IMR-90 (cell line): ENCODE data around the gene LRP1B. TPM values are rescaled to one million over a fixed set of nuclear protein-coding genes. Genes with fewer than 3 reads are reported as not detected.

Experiments
- ATAC-seq: fragments of 200-7000 bp; cut with Tn5 transposase; 2 replicates; pipeline ENCODE4 v1.9.1; 2020; ENCODE audit warnings: low read depth, mild to moderate bottlenecking, moderate library complexity
- BruUV-seq: library from RNA; stranded (reverse); fragments of 400-500 nt; replicated peaks from 2 replicates; lab custom pipeline; 2021; lab: Mats Ljungman, UMichigan
- CTCF ChIA-PET: fragments of 300-600 bp; formaldehyde crosslinking; extraction: SDS; loops from one replicate; lab custom pipeline; 2021; ENCODE audit warnings: antibody characterized with exemption; lab: Yijun Ruan, JAX
- POLR2A ChIA-PET: fragments of 300-600 bp; sonication (Branson Sonifier 250); formaldehyde crosslinking; loops from one replicate; lab custom pipeline; 2022; ENCODE audit warnings: antibody characterized with exemption; ENCODE audit not compliant: unreplicated experiment; lab: Charles Lee
- DNase-seq: peaks from one replicate; pipeline ENCODE4 v3.0.0; 2013
- H2AFZ ChIP-seq: replicated peaks from 2 replicates; pipeline ENCODE3; 2013; ENCODE audit warnings: low read length, mild to moderate bottlenecking; ENCODE audit not compliant: poor library complexity
- H2AK5ac ChIP-seq: 2 replicates; pipeline ENCODE4 v1.6.1; 2013; ENCODE audit warnings: low read depth, low read length, inconsistent platforms
- H2AK9ac ChIP-seq: replicated peaks from 2 replicates; pipeline ENCODE3; 2013; ENCODE audit warnings: mild to moderate bottlenecking, low read depth, low read length, moderate library complexity; ENCODE audit not compliant: poor library complexity
- H2BK120ac ChIP-seq: 2 replicates; pipeline ENCODE4 v1.6.1; 2013; ENCODE audit warnings: low read depth, low read length, inconsistent platforms
- H2BK15ac ChIP-seq: 3 replicates; pipeline ENCODE4 v1.6.1; 2013; ENCODE audit warnings: low read depth, low read length, inconsistent platforms
- H2BK20ac ChIP-seq: 2 replicates; pipeline ENCODE4 v1.6.1; 2013; ENCODE audit warnings: low read depth, mild to moderate bottlenecking, inconsistent platforms, low read length, moderate library complexity
- H2BK5ac ChIP-seq: 2 replicates; pipeline ENCODE4 v1.6.1; 2013; ENCODE audit warnings: mild to moderate bottlenecking, low read depth, low read length, inconsistent platforms; ENCODE audit not compliant: poor library complexity, severe bottlenecking
- H3K14ac ChIP-seq: replicated peaks from 2 replicates; pipeline ENCODE4 v1.6.1; 2013; ENCODE audit warnings: low read depth, low read length, inconsistent platforms
- H3K18ac ChIP-seq: 2 replicates; pipeline ENCODE4 v1.6.1; 2013; ENCODE audit warnings: low read depth, low read length, control low read depth
- H3K23ac ChIP-seq: 2 replicates; pipeline ENCODE4 v1.6.1; 2013; ENCODE audit warnings: low read depth, low read length, inconsistent platforms
- H3K27ac ChIP-seq: 2 replicates; pipeline ENCODE4 v1.5.1; 2013; ENCODE audit warnings: mild to moderate bottlenecking, control low read depth, low read length; ENCODE audit not compliant: insufficient read depth
- H3K27me3 ChIP-seq: 2 replicates; pipeline ENCODE4 v1.6.1; 2013; ENCODE audit warnings: low read length; ENCODE audit not compliant: control insufficient read depth, insufficient read depth
- H3K36me3 ChIP-seq: 2 replicates; pipeline ENCODE4 v1.6.1; 2013; ENCODE audit warnings: low read length, mixed read lengths; ENCODE audit not compliant: control insufficient read depth, insufficient read depth
- H3K4ac ChIP-seq: 2 replicates; pipeline ENCODE4 v1.6.1; 2013; ENCODE audit warnings: low read depth, low read length, inconsistent platforms
- H3K4me1 ChIP-seq: 2 replicates; pipeline ENCODE4 v1.6.1; 2013; ENCODE audit warnings: low read length, mixed read lengths; ENCODE audit not compliant: control insufficient read depth, insufficient read depth
- H3K4me2 ChIP-seq: 2 replicates; pipeline ENCODE4 v1.6.1; 2013; ENCODE audit warnings: low read depth, mild to moderate bottlenecking, control low read depth, low read length, moderate library complexity
- H3K4me3 ChIP-seq: 2 replicates; pipeline ENCODE4 v1.5.1; 2013; ENCODE audit warnings: low read depth, mild to moderate bottlenecking, control low read depth, low read length, moderate library complexity; ENCODE audit not compliant: insufficient read depth
- H3K56ac ChIP-seq: 2 replicates; pipeline ENCODE4 v1.6.1; 2013; ENCODE audit warnings: low read length, inconsistent platforms; ENCODE audit not compliant: insufficient read depth; ENCODE audit errors: extremely low read depth
- H3K79me1 ChIP-seq, 2 experiments: 2 replicates each; pipeline ENCODE4 v1.6.1; 2013; ENCODE audit warnings: low read length in 2 of 2, inconsistent platforms in 1 of 2, low read depth in 1 of 2
- H3K9ac ChIP-seq: 2 replicates; pipeline ENCODE4 v1.6.1; 2013; ENCODE audit warnings: low read depth, low read length, control low read depth
- H3K9me1 ChIP-seq: 2 replicates; pipeline ENCODE4 v1.6.1; 2013; ENCODE audit warnings: low read length, inconsistent platforms; ENCODE audit not compliant: insufficient read depth
- H3K9me3 ChIP-seq: 2 replicates; pipeline ENCODE4 v1.6.1; 2013; ENCODE audit warnings: low read length; ENCODE audit not compliant: control insufficient read depth, insufficient read depth
- H4K20me1 ChIP-seq: 2 replicates; pipeline ENCODE4 v1.6.1; 2013; ENCODE audit warnings: low read length, inconsistent platforms; ENCODE audit not compliant: insufficient read depth
- H4K5ac ChIP-seq: 2 replicates; pipeline ENCODE4 v1.6.1; 2013; ENCODE audit warnings: mild to moderate bottlenecking, low read depth, low read length, control low read depth
- H4K8ac ChIP-seq, 2 experiments: 2 replicates each; pipeline ENCODE4 v1.6.1; 2013; ENCODE audit warnings: low read depth in 2 of 2, low read length in 2 of 2, control low read depth in 1 of 2, inconsistent platforms in 1 of 2
- H4K91ac ChIP-seq: 2 replicates; pipeline ENCODE4 v1.6.1; 2013; ENCODE audit warnings: low read depth, low read length, inconsistent platforms; ENCODE audit not compliant: insufficient read depth
- BHLHE40 ChIP-seq: fragments of 150-350 bp; IDR thresholded peaks from 2 replicates; pipeline ENCODE4 v1.6.1; 2016; ENCODE audit warnings: mild to moderate bottlenecking, low read depth, low read length
- CEBPB ChIP-seq: IDR thresholded peaks from 2 replicates; pipeline ENCODE4 v1.6.1; 2012; ENCODE audit warnings: low read depth, low read length, improper control_type of control experiment
- CHD1 ChIP-seq: IDR thresholded peaks from 2 replicates; pipeline ENCODE4 v1.6.1; 2012; ENCODE audit warnings: low read depth, low read length, improper control_type of control experiment
- FOS ChIP-seq: fragments of 150-350 bp; IDR thresholded peaks from 2 replicates; pipeline ENCODE4 v1.6.1; 2016; ENCODE audit warnings: low read depth, low read length
- MAFK ChIP-seq: IDR thresholded peaks from 2 replicates; pipeline ENCODE4 v1.6.1; 2012; ENCODE audit warnings: low read depth, low read length, improper control_type of control experiment
- MAZ ChIP-seq: IDR thresholded peaks from 2 replicates; pipeline ENCODE4 v1.6.1; 2012; ENCODE audit warnings: low read depth, mild to moderate bottlenecking, low read length, improper control_type of control experiment, moderate library complexity, borderline replicate concordance
- MXI1 ChIP-seq: IDR thresholded peaks from 2 replicates; pipeline ENCODE4 v1.6.1; 2012; ENCODE audit warnings: low read depth, mild to moderate bottlenecking, low read length, moderate library complexity, borderline replicate concordance
- NFE2L2 ChIP-seq: fragments of 150-350 bp; IDR thresholded peaks from 2 replicates; pipeline ENCODE4 v1.6.1; 2016; ENCODE audit warnings: low read depth, mild to moderate bottlenecking, low read length
- POLR2A ChIP-seq: IDR thresholded peaks from 2 replicates; pipeline ENCODE4 v1.6.1; 2012; ENCODE audit warnings: mild to moderate bottlenecking, low read depth, low read length
- RAD21 ChIP-seq: IDR thresholded peaks from 2 replicates; pipeline ENCODE4 v1.6.1; 2012; ENCODE audit warnings: low read length, improper control_type of control experiment
- RCOR1 ChIP-seq: IDR thresholded peaks from 2 replicates; pipeline ENCODE4 v1.6.1; 2012; ENCODE audit warnings: mild to moderate bottlenecking, low read length, improper control_type of control experiment; ENCODE audit not compliant: insufficient replicate concordance
- RFX5 ChIP-seq: IDR thresholded peaks from 2 replicates; pipeline ENCODE4 v1.8.0; 2012; ENCODE audit warnings: low read depth, mild to moderate bottlenecking, low read length, moderate library complexity
- SMC3 ChIP-seq: fragments of 150-350 bp; IDR thresholded peaks from 2 replicates; pipeline ENCODE4 v1.6.1; 2016; ENCODE audit warnings: low read depth, mild to moderate bottlenecking, antibody characterized with exemption, low read length, moderate library complexity
- WGBS, 2 experiments: methylation state at CpG; one replicate each; pipeline versions ENCODE4 v1.1.5 to v1.1.7; 2013; ENCODE audit warnings: missing lambda C conversion rate in 2 of 2; ENCODE audit not compliant: insufficient read length in 1 of 2; ENCODE audit errors: extremely low coverage in 2 of 2; 5-methylcytosine and 5-hydroxymethylcytosine counted together
- dilution Hi-C: fragments of 300-500 bp; cut with HindIII; formaldehyde crosslinking; loops from one replicate; pipeline ENCODE4 v1.14.3; 2018; ENCODE audit warnings: low sequenced_read_pairs; ENCODE audit not compliant: unreplicated experiment
- in situ Hi-C: fragments of 300-500 bp; cut with MboI; formaldehyde crosslinking; loops from 3 replicates; pipeline ENCODE4 v1.14.3; 2019; ENCODE audit warnings: low sequenced_read_pairs, inconsistent platforms, mixed read lengths
- intact Hi-C: fragments of 100-400 bp; cut with micrococcal nuclease; formaldehyde crosslinking; loops from 2 replicates; pipeline ENCODE4 v1.10.0; 2022
- polyA plus RNA-seq, 3 experiments: library from polyadenylated mRNA; depleted of rRNA; stranded (reverse); fragments of >200 nt; gene quantifications; 2 replicates each; pipeline ENCODE4 v1.2.3, GENCODE V29; 2012; ENCODE audit warnings: low replicate concordance in 1 of 3
- total RNA-seq: library from RNA; depleted of rRNA; stranded (reverse); fragments of >200 nt; gene quantifications from 2 replicates; pipeline ENCODE4 v1.2.3, GENCODE V29; 2012
- TF ChIP-seq, protein P1 (sequence below): fragments of 150-350 bp; IDR thresholded peaks from 2 replicates; pipeline ENCODE4 v1.6.1; 2017; ENCODE audit warnings: mild to moderate bottlenecking, antibody characterized with exemption, low read length, low read depth
- TF ChIP-seq, protein P2 (sequence below): conservative IDR thresholded peaks from 2 replicates; pipeline ENCODE4 v1.5.1; 2012; ENCODE audit warnings: mild to moderate bottlenecking, low read depth, low read length, improper control_type of control experiment
- TF ChIP-seq, protein P3 (sequence below): fragments of 150-350 bp; IDR thresholded peaks from 2 replicates; pipeline ENCODE4 v1.6.1; 2016; ENCODE audit warnings: low read depth, mild to moderate bottlenecking, low read length, moderate library complexity, borderline replicate concordance

The LRP1B gene
- total and polyA plus RNA-seq, 2 of the 4 experiments (the other 2 are of a cell fraction) = under 0.01 to 0.02 TPM

DNA sequence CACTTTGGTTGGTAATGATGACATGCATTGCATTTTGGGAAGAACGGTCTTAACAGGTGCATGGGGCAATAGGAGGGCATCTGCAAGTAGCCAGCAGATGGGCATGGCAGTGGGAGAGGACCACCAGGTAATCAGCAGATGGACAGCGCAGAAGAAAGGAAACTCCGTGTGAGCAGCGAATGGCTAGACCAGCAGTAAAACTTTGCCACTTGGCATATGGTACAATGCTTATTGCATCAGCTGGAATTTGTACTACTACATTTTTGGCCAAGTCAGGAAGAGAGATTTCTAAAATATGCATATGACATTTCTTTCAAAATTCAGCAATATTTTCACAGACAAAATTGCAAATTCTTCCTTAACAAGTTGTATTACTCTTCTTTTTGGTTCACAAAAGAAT, 768.5 kb downstream of the LRP1B start:
- no peak overlapping the region for H3K4ac ChIP-seq
- H3K79me1 ChIP-seq = no peaks in the 10 kb centered on the region
- H2AK5ac ChIP-seq = no peak overlapping the region
- no peak overlapping the region for H3K18ac ChIP-seq
- TF ChIP-seq RCOR1 (no peak), RAD21 (no peak), SMC3 (no peak), NFE2L2 (no peak), CEBPB (no peak), RFX5 (no peak), CHD1 (no peak), MAZ (no peak), MAFK (no peak), BHLHE40 (no peak), POLR2A (no peak), MXI1 (no peak), FOS (no peak)
- TF ChIP-seq, protein P1, sequence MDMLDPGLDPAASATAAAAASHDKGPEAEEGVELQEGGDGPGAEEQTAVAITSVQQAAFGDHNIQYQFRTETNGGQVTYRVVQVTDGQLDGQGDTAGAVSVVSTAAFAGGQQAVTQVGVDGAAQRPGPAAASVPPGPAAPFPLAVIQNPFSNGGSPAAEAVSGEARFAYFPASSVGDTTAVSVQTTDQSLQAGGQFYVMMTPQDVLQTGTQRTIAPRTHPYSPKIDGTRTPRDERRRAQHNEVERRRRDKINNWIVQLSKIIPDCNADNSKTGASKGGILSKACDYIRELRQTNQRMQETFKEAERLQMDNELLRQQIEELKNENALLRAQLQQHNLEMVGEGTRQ = no peak
- TF ChIP-seq, protein P2, sequence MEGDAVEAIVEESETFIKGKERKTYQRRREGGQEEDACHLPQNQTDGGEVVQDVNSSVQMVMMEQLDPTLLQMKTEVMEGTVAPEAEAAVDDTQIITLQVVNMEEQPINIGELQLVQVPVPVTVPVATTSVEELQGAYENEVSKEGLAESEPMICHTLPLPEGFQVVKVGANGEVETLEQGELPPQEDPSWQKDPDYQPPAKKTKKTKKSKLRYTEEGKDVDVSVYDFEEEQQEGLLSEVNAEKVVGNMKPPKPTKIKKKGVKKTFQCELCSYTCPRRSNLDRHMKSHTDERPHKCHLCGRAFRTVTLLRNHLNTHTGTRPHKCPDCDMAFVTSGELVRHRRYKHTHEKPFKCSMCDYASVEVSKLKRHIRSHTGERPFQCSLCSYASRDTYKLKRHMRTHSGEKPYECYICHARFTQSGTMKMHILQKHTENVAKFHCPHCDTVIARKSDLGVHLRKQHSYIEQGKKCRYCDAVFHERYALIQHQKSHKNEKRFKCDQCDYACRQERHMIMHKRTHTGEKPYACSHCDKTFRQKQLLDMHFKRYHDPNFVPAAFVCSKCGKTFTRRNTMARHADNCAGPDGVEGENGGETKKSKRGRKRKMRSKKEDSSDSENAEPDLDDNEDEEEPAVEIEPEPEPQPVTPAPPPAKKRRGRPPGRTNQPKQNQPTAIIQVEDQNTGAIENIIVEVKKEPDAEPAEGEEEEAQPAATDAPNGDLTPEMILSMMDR = no peak
- TF ChIP-seq, protein P3, sequence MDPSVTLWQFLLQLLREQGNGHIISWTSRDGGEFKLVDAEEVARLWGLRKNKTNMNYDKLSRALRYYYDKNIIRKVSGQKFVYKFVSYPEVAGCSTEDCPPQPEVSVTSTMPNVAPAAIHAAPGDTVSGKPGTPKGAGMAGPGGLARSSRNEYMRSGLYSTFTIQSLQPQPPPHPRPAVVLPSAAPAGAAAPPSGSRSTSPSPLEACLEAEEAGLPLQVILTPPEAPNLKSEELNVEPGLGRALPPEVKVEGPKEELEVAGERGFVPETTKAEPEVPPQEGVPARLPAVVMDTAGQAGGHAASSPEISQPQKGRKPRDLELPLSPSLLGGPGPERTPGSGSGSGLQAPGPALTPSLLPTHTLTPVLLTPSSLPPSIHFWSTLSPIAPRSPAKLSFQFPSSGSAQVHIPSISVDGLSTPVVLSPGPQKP = no peak
- dilution Hi-C loops = no loop called here
- H3K14ac ChIP-seq = no peak overlapping the region
- H4K5ac ChIP-seq = no peak overlapping the region
- H3K9ac ChIP-seq = no peak overlapping the region
- H2BK5ac ChIP-seq = no peak overlapping the region
- no peak overlapping the region for H3K4me2 ChIP-seq
- ChIA-PET CTCF (no interaction called here), POLR2A (no interaction called here)
- no peak overlapping the region for H3K27ac ChIP-seq
- H4K91ac ChIP-seq = no peak overlapping the region
- no peaks in the 10 kb centered on the region for H3K4me1 ChIP-seq
- no peak overlapping the region for H2BK120ac ChIP-seq
- H3K9me3 ChIP-seq = no peaks in the 10 kb centered on the region
- BruUV-seq = no TSS peak
- no peak overlapping the region for H2AK9ac ChIP-seq
- H3K56ac ChIP-seq = no peak overlapping the region
- ATAC-seq (no peak), DNase-seq (no peak)
- H4K8ac ChIP-seq = no peak overlapping the region
- H2BK15ac ChIP-seq = no peak overlapping the region
- H4K20me1 ChIP-seq = no peaks in the 10 kb centered on the region
- H3K4me3 ChIP-seq = no peak overlapping the region
- no peaks in the 10 kb centered on the region for H3K27me3 ChIP-seq
- in situ Hi-C loops = no loop called here
- H3K36me3 ChIP-seq = no peaks in the 10 kb centered on the region
- H3K9me1 ChIP-seq = no peaks in the 10 kb centered on the region
- 70% methylated on average over 4 of the region's 4 CpGs; no CpG with 5 or more reads in 1 of the 2 experiments for whole genome bisulfite sequencing, 2 experiments
- H2BK20ac ChIP-seq = no peak overlapping the region
- no peak overlapping the region for H3K23ac ChIP-seq
- intact Hi-C loops = no loop called here
- H2AFZ ChIP-seq = no peak overlapping the region
